IPS-20b (cell line): ENCODE results near the gene SPDYE9.
"Not testable (repeated sequence)": the region's sequence is repeated elsewhere in the genome, so short reads cannot be mapped to it uniquely, and the experiment has no call there.

ENCODE experiments used
- H3K27ac ChIP-seq: one replicate; pipeline ENCODE4 v1.5.1; 2013; ENCODE audit warnings: low read length
- H3K27me3 ChIP-seq: 2 replicates; pipeline ENCODE4 v1.6.1; 2013; ENCODE audit warnings: mild to moderate bottlenecking, low read length, inconsistent platforms; ENCODE audit not compliant: insufficient read depth
- H3K36me3 ChIP-seq: 2 replicates; pipeline ENCODE4 v1.6.1; 2013; ENCODE audit warnings: low read depth, mild to moderate bottlenecking, inconsistent platforms, low read length, moderate library complexity; ENCODE audit not compliant: insufficient read depth
- H3K4me1 ChIP-seq: 2 replicates; pipeline ENCODE4 v1.6.1; 2013; ENCODE audit warnings: mild to moderate bottlenecking, control low read depth, inconsistent platforms, low read length, moderate library complexity; ENCODE audit not compliant: insufficient read depth
- H3K4me3 ChIP-seq: 2 replicates; pipeline ENCODE4 v1.5.1; 2013; ENCODE audit warnings: mild to moderate bottlenecking, low read length, inconsistent platforms
- H3K9ac ChIP-seq: 2 replicates; pipeline ENCODE4 v1.6.1; 2013; ENCODE audit warnings: low read depth, mild to moderate bottlenecking, inconsistent platforms, low read length, moderate library complexity
- H3K9me3 ChIP-seq: 2 replicates; pipeline ENCODE4 v1.6.1; 2013; ENCODE audit warnings: mild to moderate bottlenecking, low read depth, low read length, inconsistent platforms; ENCODE audit not compliant: insufficient read depth

SPDYE9 gene

GRCh38 chr7:73085938-73086337 lies at the start of gene SPDYE9:
SPDYE9 (minus strand) TSS chr7:73086038; CDS start chr7:73084238, 1,800 bp downstream.
- not testable (repeated sequence) for H3K27ac ChIP-seq, H3K9ac ChIP-seq, H3K4me3 ChIP-seq, H3K27me3 ChIP-seq, H3K4me1 ChIP-seq, H3K36me3 ChIP-seq, H3K9me3 ChIP-seq

GRCh38 chr7:73134866-73135265 lies 49.0 kb upstream of the SPDYE9 start:
- not testable (repeated sequence) for H3K36me3 ChIP-seq, H3K27me3 ChIP-seq, H3K4me3 ChIP-seq, H3K4me1 ChIP-seq, H3K27ac ChIP-seq, H3K9ac ChIP-seq, H3K9me3 ChIP-seq

GRCh38 chr7:73132651-73133217 lies 46.9 kb upstream of the SPDYE9 start:
- H3K9me3 ChIP-seq, H3K9ac ChIP-seq, H3K36me3 ChIP-seq, H3K27ac ChIP-seq, H3K4me3 ChIP-seq, H3K4me1 ChIP-seq, H3K27me3 ChIP-seq: not testable (repeated sequence)

GRCh38 chr7:73130612-73131011 lies 44.8 kb upstream of the SPDYE9 start:
- not testable (repeated sequence) for H3K9ac ChIP-seq, H3K27me3 ChIP-seq, H3K27ac ChIP-seq, H3K4me3 ChIP-seq, H3K4me1 ChIP-seq, H3K9me3 ChIP-seq, H3K36me3 ChIP-seq

GRCh38 chr7:73124126-73124525 lies 38.3 kb upstream of the SPDYE9 start:
- H3K4me3 ChIP-seq, H3K9me3 ChIP-seq, H3K27me3 ChIP-seq, H3K9ac ChIP-seq, H3K4me1 ChIP-seq, H3K36me3 ChIP-seq, H3K27ac ChIP-seq: not testable (repeated sequence)

- H3K9ac ChIP-seq = not testable (repeated sequence)
Observed at GRCh38 chr7:73122778-73123447, 37.1 kb upstream of the SPDYE9 start.

GRCh38 chr7:73118155-73118554 lies 32.3 kb upstream of the SPDYE9 start:
- H3K9me3 ChIP-seq, H3K4me1 ChIP-seq: not testable (repeated sequence)

More at GRCh38 chr7:73122778-73123447, 37.1 kb upstream of the SPDYE9 start:
- H3K4me1 ChIP-seq, H3K4me3 ChIP-seq, H3K27me3 ChIP-seq, H3K27ac ChIP-seq, H3K36me3 ChIP-seq, H3K9me3 ChIP-seq: not testable (repeated sequence)

GRCh38 chr7:73057811-73058210 lies 28.0 kb downstream of the SPDYE9 start, which contains the start of gene SPDYE11:
SPDYE11 (minus strand) TSS chr7:73057911; CDS start chr7:73056111, 1,800 bp downstream.
- not testable (repeated sequence) for H3K4me3 ChIP-seq, H3K4me1 ChIP-seq, H3K36me3 ChIP-seq, H3K27ac ChIP-seq, H3K9ac ChIP-seq, H3K9me3 ChIP-seq, H3K27me3 ChIP-seq

More at GRCh38 chr7:73118155-73118554, 32.3 kb upstream of the SPDYE9 start:
- H3K27ac ChIP-seq, H3K27me3 ChIP-seq, H3K4me3 ChIP-seq, H3K36me3 ChIP-seq, H3K9ac ChIP-seq: not testable (repeated sequence)

GRCh38 chr7:73029666-73030065 lies 56.2 kb downstream of the SPDYE9 start, which contains the start of gene SPDYE8:
SPDYE8 (minus strand) TSS chr7:73029766; CDS start chr7:73027966, 1,800 bp downstream.
- not testable (repeated sequence) for H3K9me3 ChIP-seq, H3K27ac ChIP-seq

More at GRCh38 chr7:73029666-73030065, 56.2 kb downstream of the SPDYE9 start, which contains the start of gene SPDYE8:
- not testable (repeated sequence) for H3K4me1 ChIP-seq, H3K4me3 ChIP-seq, H3K27me3 ChIP-seq, H3K36me3 ChIP-seq, H3K9ac ChIP-seq
